ENCODE measurements around the gene NPEPPS. TPM values are rescaled to one million over a fixed set of nuclear protein-coding genes. Genes with fewer than 3 reads are reported as not detected.
"Not testable (repeated sequence)": the region's sequence is repeated elsewhere in the genome, so short reads cannot be mapped to it uniquely, and the experiment has no call there.

NPEPPS gene
- total RNA-seq, 1 donor from 2014 or later, result 143 TPM

DNA sequence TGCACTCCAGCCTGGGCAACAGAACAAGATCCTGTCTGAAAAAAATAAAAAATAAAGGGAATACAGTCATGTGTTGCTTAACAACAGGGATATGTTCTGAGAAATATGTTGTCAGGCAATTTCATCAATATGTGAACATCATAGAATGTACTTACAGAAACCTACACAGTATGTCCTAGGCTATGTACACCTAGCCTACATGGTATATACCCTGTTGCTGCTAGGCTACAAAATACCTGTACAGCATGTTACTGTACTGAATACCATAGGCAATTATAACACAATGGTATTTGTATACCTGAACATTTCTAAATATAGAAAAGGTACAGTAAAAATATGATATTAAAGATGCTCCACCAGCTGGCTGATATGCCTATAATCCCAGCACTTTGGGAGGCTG lies 62.6 kb downstream of the NPEPPS start:
- not testable (repeated sequence) for H4K20me1 ChIP-seq (ENCODE audit: insufficient read depth, low read length); H3K27me3 ChIP-seq (ENCODE audit: insufficient read depth, low read length); H3K9ac ChIP-seq (ENCODE audit: low read length); H3K79me2 ChIP-seq (ENCODE audit: insufficient read depth, low read length); H3K27ac Mint-ChIP-seq (ENCODE audit: unreplicated experiment); H3K36me3 Mint-ChIP-seq (ENCODE audit: low read depth, unreplicated experiment); H3K4me2 ChIP-seq (ENCODE audit: low read length); H3K9me3 Mint-ChIP-seq (ENCODE audit: unreplicated experiment); H3K4me1 Mint-ChIP-seq (ENCODE audit: low read depth, unreplicated experiment); H3K27me3 Mint-ChIP-seq (ENCODE audit: low read depth, unreplicated experiment); H3K4me3 ChIP-seq (ENCODE audit: insufficient read depth, low read depth, low read length); H3K36me3 ChIP-seq (ENCODE audit: insufficient read depth, low read length); FAIRE-seq; H3K9me3 ChIP-seq (ENCODE audit: insufficient read depth, low read depth, low read length); H3K4me1 ChIP-seq (ENCODE audit: insufficient read depth, low read length); H3K4me3 Mint-ChIP-seq (ENCODE audit: unreplicated experiment); H3K27ac ChIP-seq (ENCODE audit: low read depth, low read length); H2AFZ ChIP-seq (ENCODE audit: low read depth, low read length); DNase-seq (ENCODE audit: low read depth)

DNA sequence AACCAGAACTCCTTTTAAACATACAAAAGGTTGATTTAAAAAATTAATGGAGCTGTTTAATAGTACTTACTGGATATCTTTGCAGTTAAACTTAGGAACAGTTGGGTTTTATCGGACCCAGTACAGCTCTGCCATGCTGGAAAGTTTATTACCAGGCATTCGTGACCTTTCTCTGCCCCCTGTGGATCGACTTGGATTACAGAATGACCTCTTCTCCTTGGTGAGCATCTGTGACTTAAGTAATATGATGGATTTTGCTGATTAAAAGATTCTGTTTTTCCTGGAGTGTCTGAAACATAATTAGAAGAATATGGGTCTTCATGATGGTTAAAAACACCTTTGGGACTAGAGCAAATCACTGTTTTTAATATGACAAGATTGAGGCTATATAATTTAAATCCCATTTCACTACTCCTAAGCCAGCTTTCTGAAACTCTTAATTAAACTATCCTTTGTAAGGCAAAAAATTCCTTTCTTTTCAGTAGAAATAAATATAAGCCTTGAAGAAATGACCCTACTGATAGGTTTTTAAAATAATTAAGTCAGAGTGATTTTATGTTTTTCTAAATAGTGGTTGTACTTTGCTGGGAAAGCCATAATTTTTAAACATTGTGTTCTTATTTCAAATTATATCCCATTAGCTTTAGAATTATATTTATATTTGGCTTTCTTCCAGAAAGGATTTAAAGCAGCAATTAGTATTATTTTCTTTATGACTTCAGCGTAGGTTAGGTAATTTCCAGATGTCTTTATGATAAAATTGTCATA lies 73.1 kb downstream of the NPEPPS start:
- DNase-seq (ENCODE audit: low read depth) (no peak), FAIRE-seq (no peak)
- peaks cover 2% of the 10 kb centered on the region for H3K36me3 Mint-ChIP-seq (ENCODE audit: low read depth, unreplicated experiment)
- TF ChIP-seq, protein P1, sequence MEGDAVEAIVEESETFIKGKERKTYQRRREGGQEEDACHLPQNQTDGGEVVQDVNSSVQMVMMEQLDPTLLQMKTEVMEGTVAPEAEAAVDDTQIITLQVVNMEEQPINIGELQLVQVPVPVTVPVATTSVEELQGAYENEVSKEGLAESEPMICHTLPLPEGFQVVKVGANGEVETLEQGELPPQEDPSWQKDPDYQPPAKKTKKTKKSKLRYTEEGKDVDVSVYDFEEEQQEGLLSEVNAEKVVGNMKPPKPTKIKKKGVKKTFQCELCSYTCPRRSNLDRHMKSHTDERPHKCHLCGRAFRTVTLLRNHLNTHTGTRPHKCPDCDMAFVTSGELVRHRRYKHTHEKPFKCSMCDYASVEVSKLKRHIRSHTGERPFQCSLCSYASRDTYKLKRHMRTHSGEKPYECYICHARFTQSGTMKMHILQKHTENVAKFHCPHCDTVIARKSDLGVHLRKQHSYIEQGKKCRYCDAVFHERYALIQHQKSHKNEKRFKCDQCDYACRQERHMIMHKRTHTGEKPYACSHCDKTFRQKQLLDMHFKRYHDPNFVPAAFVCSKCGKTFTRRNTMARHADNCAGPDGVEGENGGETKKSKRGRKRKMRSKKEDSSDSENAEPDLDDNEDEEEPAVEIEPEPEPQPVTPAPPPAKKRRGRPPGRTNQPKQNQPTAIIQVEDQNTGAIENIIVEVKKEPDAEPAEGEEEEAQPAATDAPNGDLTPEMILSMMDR (IDR thresholded peaks at IDR 0.05; ENCODE audit: insufficient read depth, low read depth, low read length), result no peak
- TF ChIP-seq EZH2 (IDR thresholded peaks at IDR 0.05; ENCODE audit: insufficient read depth, low read length), result no peak
- H3K4me1 Mint-ChIP-seq (ENCODE audit: low read depth, unreplicated experiment), result no peaks in the 10 kb centered on the region
- H2AFZ ChIP-seq (ENCODE audit: low read depth, low read length), result no peak overlapping the region
- peaks cover 10% of the 10 kb centered on the region for H3K4me1 ChIP-seq (ENCODE audit: insufficient read depth, low read length)
- H3K27ac ChIP-seq (ENCODE audit: low read depth, low read length), result no peak overlapping the region
- no peaks in the 10 kb centered on the region for H3K79me2 ChIP-seq (ENCODE audit: insufficient read depth, low read length)
- peak overlapping the region; percentile 42 for H3K9ac ChIP-seq (ENCODE audit: low read length)
- H3K27ac Mint-ChIP-seq (ENCODE audit: unreplicated experiment), result no peak overlapping the region
- no peaks in the 10 kb centered on the region for H3K27me3 Mint-ChIP-seq (ENCODE audit: low read depth, unreplicated experiment)
- H4K20me1 ChIP-seq (ENCODE audit: insufficient read depth, low read length), result peaks cover 6% of the 10 kb centered on the region
- H3K27me3 ChIP-seq (ENCODE audit: insufficient read depth, low read length), result no peaks in the 10 kb centered on the region
- H3K4me3 ChIP-seq (ENCODE audit: insufficient read depth, low read depth, low read length), result no peak overlapping the region
- H3K4me3 Mint-ChIP-seq (ENCODE audit: unreplicated experiment), result no peak overlapping the region
- H3K4me2 ChIP-seq (ENCODE audit: low read length), result peak overlapping the region; percentile 33
- peaks cover 28% of the 10 kb centered on the region for H3K36me3 ChIP-seq (ENCODE audit: insufficient read depth, low read length)
- H3K9me3 ChIP-seq (ENCODE audit: insufficient read depth, low read depth, low read length), result no peaks in the 10 kb centered on the region
- H3K9me3 Mint-ChIP-seq (ENCODE audit: unreplicated experiment), result no peaks in the 10 kb centered on the region

DNA sequence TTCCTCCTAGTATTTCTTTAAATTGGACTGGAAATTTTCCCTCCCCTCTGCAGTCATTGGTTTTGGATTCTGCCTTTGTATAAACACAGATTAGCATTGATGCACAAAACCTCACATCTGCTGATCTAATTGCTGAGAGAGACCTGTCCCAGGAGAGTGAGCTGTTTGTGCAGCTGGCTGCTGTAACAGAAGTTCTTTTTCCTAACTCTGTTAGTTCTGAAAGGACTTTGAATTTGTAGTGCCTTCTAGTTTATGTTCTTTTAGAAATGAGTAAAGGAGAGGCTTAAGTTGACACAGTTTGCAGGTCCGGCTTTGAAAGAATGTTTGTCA lies 73.7 kb downstream of the NPEPPS start:
- peak overlapping the region; percentile 33 for H3K4me2 ChIP-seq (ENCODE audit: low read length)
- peaks cover 2% of the 10 kb centered on the region for H3K36me3 Mint-ChIP-seq (ENCODE audit: low read depth, unreplicated experiment)
- peak overlapping the region; percentile 42 for H3K9ac ChIP-seq (ENCODE audit: low read length)
- no peak overlapping the region for H2AFZ ChIP-seq (ENCODE audit: low read depth, low read length)
- no peaks in the 10 kb centered on the region for H3K9me3 Mint-ChIP-seq (ENCODE audit: unreplicated experiment)
- H3K79me2 ChIP-seq (ENCODE audit: insufficient read depth, low read length), result no peaks in the 10 kb centered on the region
- H3K27ac ChIP-seq (ENCODE audit: low read depth, low read length), result peak overlapping the region; percentile 64
- peaks cover 6% of the 10 kb centered on the region for H4K20me1 ChIP-seq (ENCODE audit: insufficient read depth, low read length)
- H3K4me3 Mint-ChIP-seq (ENCODE audit: unreplicated experiment), result no peak overlapping the region
- peak; percentile 49 for DNase-seq (ENCODE audit: low read depth)
- no peak for TF ChIP-seq EZH2 (IDR thresholded peaks at IDR 0.05; ENCODE audit: insufficient read depth, low read length)
- TF ChIP-seq, protein P1 (IDR thresholded peaks at IDR 0.05; ENCODE audit: insufficient read depth, low read depth, low read length), result no peak
- no peak for FAIRE-seq
- H3K9me3 ChIP-seq (ENCODE audit: insufficient read depth, low read depth, low read length), result no peaks in the 10 kb centered on the region
- H3K27me3 ChIP-seq (ENCODE audit: insufficient read depth, low read length), result no peaks in the 10 kb centered on the region
- no peaks in the 10 kb centered on the region for H3K4me1 Mint-ChIP-seq (ENCODE audit: low read depth, unreplicated experiment)
- H3K27me3 Mint-ChIP-seq (ENCODE audit: low read depth, unreplicated experiment), result no peaks in the 10 kb centered on the region
- no peak overlapping the region for H3K27ac Mint-ChIP-seq (ENCODE audit: unreplicated experiment)
- peaks cover 10% of the 10 kb centered on the region for H3K4me1 ChIP-seq (ENCODE audit: insufficient read depth, low read length)
- H3K36me3 ChIP-seq (ENCODE audit: insufficient read depth, low read length), result peaks cover 27% of the 10 kb centered on the region
- no peak overlapping the region for H3K4me3 ChIP-seq (ENCODE audit: insufficient read depth, low read depth, low read length)
